Fibroblast of villous mesenchyme (primary cell): ENCODE data around the gene ZFP92. TPM values are rescaled to one million over a fixed set of nuclear protein-coding genes. Genes with fewer than 3 reads are reported as not detected.

Source experiments
- DNase-seq: peaks from one replicate; pipeline ENCODE4 v3.0.0-alpha.2; 2010; ENCODE audit warnings: low read depth
- H3K4me3 ChIP-seq: 2 replicates; pipeline ENCODE4 v1.5.1; 2011; ENCODE audit warnings: low read depth, mild to moderate bottlenecking, low read length
- CTCF ChIP-seq: IDR thresholded peaks from 2 replicates; pipeline ENCODE4 v1.5.1; 2012; ENCODE audit warnings: low read depth, mild to moderate bottlenecking, low read length; ENCODE audit not compliant: insufficient read depth
- total RNA-seq: library from RNA; depleted of rRNA; stranded (reverse); fragments of >200 nt; gene quantifications from 2 replicates; pipeline ENCODE4 v1.2.3, GENCODE V29; 2012

The ZFP92 gene
- total RNA-seq, 1 donor = 0.43 TPM

GRCh38 chrX:153439977-153440376 lies 28.7 kb downstream of the ZFP92 start:
- no peak for DNase-seq
- H3K4me3 ChIP-seq = no peak overlapping the region
- no peak for TF ChIP-seq CTCF

GRCh38 chrX:153440556-153441135 lies 29.4 kb downstream of the ZFP92 start:
- no peak overlapping the region for H3K4me3 ChIP-seq
- no peak for TF ChIP-seq CTCF
- no peak for DNase-seq

GRCh38 chrX:153441296-153441695 lies 30.0 kb downstream of the ZFP92 start:
- no peak for DNase-seq
- no peak for TF ChIP-seq CTCF
- H3K4me3 ChIP-seq = no peak overlapping the region

- no peak for TF ChIP-seq CTCF
- DNase-seq = no peak
- H3K4me3 ChIP-seq = no peak overlapping the region
These were observed 30.7 kb downstream of the ZFP92 start for GRCh38 chrX:153441981-153442380.

- no peak overlapping the region for H3K4me3 ChIP-seq
- no peak for TF ChIP-seq CTCF
- no peak for DNase-seq
These were observed 31.2 kb downstream of the ZFP92 start for GRCh38 chrX:153442463-153442862.

- no peak for DNase-seq
- TF ChIP-seq CTCF = no peak
- H3K4me3 ChIP-seq = no peak overlapping the region
These were observed 32.4 kb downstream of the ZFP92 start for GRCh38 chrX:153443476-153444332.
